GM21447 (cell line): ENCODE results near the gene CACNA1D.

ENCODE experiments used
- ATAC-seq: cut with Tn5 transposase; IDR thresholded peaks from one replicate; pipeline ENCODE4 v1.9.1; 2021; ENCODE audit not compliant: unreplicated experiment

The CACNA1D gene

GRCh38 chr3:53837331-53837730, 342.9 kb downstream of the CACNA1D start:
- ATAC-seq: no peak

- no peak for ATAC-seq
Observed at GRCh38 chr3:53841296-53841695, 346.9 kb downstream of the CACNA1D start.

GRCh38 chr3:53842436-53843194, 348.2 kb downstream of the CACNA1D start:
- ATAC-seq: no peak

GRCh38 chr3:53843195-53844177, 349.1 kb downstream of the CACNA1D start:
- peak; percentile 69 for ATAC-seq

GRCh38 chr3:53844262-53845102, 350.1 kb downstream of the CACNA1D start:
- ATAC-seq: peak; percentile 0

- ATAC-seq: no peak
Observed at GRCh38 chr3:53845103-53845880, 350.9 kb downstream of the CACNA1D start.

- no peak for ATAC-seq
Observed at GRCh38 chr3:53845881-53846133, 351.4 kb downstream of the CACNA1D start.

GRCh38 chr3:53846134-53846850, 351.9 kb downstream of the CACNA1D start, which contains the start of the genes CHDH and IL17RB:
Gene CHDH, minus strand, starts transcription at chr3:53846419. Its CDS starts 22,411 bp downstream, at chr3:53824008.
Gene IL17RB, plus strand, starts transcription at chr3:53846568. Its CDS starts 21 bp downstream, at chr3:53846589.
- no peak for ATAC-seq

- ATAC-seq: no peak
Observed at GRCh38 chr3:53846851-53847155, 352.4 kb downstream of the CACNA1D start.

- ATAC-seq: no peak
Observed at GRCh38 chr3:53849916-53850315, 355.5 kb downstream of the CACNA1D start.

GRCh38 chr3:53850895-53851294, 356.5 kb downstream of the CACNA1D start:
- ATAC-seq: no peak

GRCh38 chr3:53856964-53857363, 362.6 kb downstream of the CACNA1D start:
- peak; percentile 73 for ATAC-seq

- no peak for ATAC-seq
Observed at GRCh38 chr3:53858096-53858741, 363.8 kb downstream of the CACNA1D start.

- ATAC-seq: no peak
Observed at GRCh38 chr3:53859178-53859577, 364.8 kb downstream of the CACNA1D start.

- ATAC-seq: no peak
Observed at GRCh38 chr3:53860196-53860595, 365.8 kb downstream of the CACNA1D start.

GRCh38 chr3:53862241-53862640, 367.8 kb downstream of the CACNA1D start:
- ATAC-seq: no peak

- no peak for ATAC-seq
Observed at GRCh38 chr3:53863145-53863544, 368.7 kb downstream of the CACNA1D start.
